ENCODE data around the gene NCCRP1.
"Not testable (repeated sequence)": the region's sequence is repeated elsewhere in the genome, so short reads cannot be mapped to it uniquely, and the experiment has no call there.

The NCCRP1 gene

DNA sequence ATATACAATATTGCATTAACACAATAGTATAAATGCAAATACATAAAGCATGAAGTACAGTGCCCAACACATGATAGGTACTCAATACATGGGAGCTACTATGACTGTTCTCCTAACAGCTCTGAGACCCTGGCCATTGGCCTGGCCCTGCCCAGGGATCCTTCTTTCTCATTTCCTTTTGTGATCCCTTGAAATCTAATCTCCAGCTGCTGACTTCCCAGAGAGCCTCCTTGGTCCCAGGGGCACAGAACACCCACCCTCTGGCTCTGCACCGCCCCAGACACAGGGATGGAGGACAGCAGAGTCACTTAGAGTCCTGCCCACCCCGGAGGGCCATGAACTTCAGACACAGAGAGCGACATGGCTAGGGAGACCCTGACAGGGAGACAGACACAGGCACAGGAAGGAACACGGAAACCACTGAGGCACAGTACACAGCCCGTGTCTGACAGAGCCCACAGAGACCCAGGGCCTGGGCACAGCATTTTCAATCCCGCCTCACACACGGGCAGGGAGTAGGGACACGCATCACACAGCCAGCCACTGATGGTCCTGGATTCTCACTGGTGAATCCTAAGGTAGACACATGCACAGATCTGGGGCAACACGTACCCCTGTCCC, 11.5 kb downstream of the NCCRP1 start:
- DNase-seq (ENCODE audit: low read depth): no peak

DNA sequence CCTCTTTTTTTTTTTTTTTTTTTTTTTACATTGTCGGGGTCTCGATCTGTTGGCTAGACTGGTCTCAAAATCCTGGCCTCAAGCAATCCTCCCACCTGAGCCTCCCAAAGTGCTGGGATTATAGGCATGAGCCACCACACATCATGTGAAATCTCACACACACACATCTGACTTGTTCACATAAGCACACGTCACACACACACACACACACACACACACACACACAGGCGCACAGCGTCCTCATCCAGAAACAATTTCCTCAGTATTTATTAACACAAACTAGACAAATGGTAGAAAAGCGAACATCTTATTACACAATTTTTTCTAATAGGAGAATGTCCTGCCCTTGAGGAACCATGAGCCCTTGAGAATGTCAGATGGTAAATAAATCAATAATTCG, 12.4 kb downstream of the NCCRP1 start:
- no peak for DNase-seq (ENCODE audit: low read depth)

DNA sequence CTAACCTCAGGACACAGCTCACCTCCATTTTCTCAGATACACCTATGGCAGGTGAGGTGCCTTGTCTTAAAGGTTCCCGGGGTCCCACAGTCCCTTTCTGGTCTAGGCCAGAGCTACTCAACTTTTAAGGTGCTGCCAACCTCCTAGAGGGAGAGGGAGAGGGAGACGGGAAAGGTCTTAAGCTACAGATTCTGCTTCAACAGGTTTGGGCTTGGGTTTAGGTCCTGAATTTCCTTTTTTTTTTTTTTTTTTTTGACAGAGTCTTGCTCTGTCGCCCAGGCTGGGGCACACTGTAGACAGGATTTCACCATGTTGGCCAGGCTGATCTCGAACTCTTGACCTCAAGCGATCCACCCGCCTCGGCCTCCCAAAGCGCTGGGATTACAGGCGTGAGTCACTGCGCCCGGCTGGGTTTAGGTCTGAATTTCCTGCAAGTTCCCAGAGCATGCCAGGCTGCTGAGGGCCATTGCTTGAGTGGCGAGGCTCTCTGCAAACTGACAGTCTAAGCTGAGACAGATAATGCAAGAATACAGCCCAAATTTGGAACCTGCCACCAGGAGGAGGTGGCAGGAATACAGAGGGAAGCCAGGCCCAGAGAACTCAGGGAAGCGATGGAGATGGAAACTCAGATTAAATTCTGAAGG, 15.1 kb downstream of the NCCRP1 start:
- peak; percentile 20 for DNase-seq (ENCODE audit: low read depth)

DNA sequence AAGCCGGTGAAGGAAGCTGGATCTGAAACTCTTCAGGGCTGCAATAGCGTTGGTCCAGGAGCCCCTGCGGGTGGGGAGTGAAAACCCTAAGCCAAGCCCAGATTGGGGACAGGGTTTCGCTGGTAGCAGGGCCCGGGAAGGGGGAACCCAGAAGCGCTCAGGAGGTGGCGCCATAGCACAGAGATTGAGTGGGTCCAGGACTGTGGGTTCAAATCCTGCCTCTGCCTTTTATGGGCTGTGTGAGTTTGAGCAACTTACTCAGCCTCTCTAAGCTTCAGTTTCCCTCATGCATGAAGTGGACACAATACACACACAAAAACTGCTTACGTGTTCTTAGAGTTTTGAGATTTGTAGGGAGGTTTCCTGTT, 15.6 kb downstream of the NCCRP1 start:
- DNase-seq (ENCODE audit: low read depth): peak; percentile 7

DNA sequence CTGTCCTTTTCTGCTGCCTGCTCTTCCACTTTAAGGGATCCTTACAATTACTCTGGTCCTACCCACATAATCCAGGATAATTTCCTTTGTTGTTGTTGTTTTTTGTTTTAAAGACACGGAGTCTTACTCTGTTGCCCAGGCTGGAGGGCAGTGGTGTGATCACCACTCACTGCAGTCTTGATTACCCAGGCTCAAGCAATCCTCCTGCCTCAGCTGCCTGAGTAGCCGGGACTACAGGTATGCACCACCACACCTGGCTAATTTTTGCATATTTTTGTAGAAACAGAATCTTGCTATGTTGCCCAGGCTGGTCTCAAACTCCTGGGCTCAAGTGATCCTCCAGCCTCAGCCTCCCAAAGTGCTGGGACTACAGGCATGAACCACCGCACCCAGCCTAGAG, 18.6 kb downstream of the NCCRP1 start:
- DNase-seq (ENCODE audit: low read depth): not testable (repeated sequence)

DNA sequence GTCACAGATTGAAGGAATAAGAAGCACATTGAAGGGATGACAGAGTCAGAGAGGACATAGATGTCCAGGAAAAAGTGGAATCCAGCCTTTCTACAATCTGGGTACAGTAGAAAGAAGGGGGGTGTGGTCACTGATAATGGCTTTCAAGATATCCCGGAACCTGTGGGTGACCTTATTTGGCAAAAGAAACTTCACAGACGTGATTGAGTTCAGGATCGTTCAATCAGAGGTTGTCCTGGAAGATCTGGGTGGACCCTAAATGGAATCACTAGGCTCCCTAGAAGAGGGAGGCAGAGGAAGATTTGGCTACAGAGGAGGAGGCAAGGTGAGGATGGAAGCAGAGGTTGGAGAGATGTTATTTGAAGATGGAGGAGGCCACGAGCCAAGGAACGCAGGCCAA, 20.3 kb downstream of the NCCRP1 start:
- DNase-seq (ENCODE audit: low read depth): no peak

DNA sequence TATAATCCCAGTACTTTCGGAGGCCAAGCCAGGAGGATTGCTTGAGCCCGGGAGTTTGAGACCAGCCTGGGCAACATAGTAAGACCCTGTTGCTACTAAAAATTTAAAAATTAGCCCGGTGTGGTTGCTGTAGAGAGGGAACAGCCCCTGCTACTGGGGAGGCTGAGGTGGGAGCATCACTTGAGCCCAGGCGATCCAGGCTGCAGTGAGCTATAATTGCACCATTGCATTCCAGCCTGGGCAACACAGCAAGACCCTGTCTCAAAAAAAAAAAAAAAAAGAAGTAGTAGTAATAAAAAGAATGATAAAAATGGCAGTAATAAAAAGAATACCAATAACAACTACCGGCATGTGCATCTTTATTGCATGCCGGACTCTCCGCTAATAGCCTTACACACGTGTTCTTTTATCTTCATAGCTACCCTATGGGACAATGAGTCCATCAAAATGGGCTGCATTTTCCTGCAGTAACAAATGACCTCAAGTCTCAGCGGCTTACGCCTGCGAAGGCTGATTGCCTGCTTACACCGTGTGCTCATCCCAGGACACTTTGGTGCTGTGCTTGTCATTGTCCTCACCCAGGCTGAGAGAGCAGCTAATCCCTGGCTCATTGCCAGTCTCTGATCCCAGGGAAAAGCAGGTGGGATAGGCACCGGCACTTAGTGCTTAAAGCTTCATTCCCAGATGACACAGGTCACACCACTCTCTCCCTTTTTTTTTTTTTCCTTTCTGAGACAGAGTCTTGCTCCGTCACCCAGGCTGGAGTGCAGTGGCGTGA, 21.7 kb downstream of the NCCRP1 start:
- no peak for DNase-seq (ENCODE audit: low read depth)

DNA sequence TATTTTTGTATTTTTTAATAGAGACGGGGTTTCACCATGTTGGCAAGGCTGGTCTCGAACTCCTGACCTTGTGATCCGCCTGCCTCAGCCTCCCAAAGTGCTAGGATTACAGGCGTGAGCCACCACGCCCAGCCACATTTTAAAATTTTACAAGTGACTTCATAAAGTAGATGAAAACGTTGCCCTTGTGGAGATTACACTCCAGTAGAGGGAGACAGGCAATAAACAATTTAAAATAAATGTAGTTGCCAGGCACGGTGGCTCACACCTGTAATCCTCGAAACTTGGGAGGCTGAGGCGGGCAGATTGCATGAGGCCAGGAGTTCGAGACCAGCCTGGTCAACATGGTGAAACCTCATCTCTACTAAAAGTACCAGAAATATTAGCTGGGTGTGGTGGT, 22.3 kb downstream of the NCCRP1 start:
- DNase-seq (ENCODE audit: low read depth): not testable (repeated sequence)

DNA sequence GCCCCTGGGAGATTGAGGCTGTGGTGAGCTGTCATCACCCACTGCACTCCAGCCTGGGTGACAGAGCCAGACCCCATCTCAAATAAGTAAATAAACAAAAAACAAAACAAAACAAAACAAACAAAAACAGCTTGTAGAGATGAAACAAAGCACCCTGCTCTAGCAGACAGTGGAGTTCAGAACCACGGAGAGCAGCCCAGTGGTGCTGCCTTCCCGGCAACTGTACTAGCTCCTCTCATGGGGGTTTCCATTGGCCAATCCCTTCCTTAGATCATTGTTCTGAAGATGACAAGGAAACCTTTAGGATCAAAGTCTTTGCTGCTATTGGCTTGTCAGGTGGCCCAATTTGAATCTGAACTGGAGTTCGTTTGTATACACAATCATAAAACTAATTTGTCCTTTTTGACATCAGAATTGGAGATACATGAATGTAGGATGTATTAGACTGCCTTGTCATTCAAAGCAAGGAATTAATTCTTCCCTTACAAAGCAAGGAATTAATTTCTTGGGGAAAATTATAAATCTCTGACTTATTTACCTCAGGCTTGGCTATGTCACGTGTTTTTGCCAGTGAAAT, 27.0 kb downstream of the NCCRP1 start:
- no peak for DNase-seq (ENCODE audit: low read depth)

DNA sequence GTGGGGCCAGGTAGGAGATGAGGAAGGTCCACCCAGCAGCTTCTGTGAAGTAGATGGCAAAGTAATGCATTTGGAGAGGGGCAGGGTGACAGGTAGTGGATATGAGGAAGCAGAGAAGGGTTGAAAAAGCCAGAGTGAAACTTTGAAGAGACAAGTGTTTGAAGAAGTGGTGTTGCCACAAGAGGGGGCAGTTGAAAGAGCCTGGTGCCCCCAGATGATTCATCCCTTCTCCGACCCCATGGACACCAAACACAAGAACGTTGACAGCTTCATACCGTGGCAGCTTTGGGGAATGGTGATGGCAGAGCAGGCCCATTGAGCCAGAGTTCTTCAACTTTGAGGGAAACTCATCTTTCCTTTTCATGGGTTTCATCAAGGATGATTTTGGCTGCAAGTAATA, 28.1 kb downstream of the NCCRP1 start:
- no peak for DNase-seq (ENCODE audit: low read depth)

DNA sequence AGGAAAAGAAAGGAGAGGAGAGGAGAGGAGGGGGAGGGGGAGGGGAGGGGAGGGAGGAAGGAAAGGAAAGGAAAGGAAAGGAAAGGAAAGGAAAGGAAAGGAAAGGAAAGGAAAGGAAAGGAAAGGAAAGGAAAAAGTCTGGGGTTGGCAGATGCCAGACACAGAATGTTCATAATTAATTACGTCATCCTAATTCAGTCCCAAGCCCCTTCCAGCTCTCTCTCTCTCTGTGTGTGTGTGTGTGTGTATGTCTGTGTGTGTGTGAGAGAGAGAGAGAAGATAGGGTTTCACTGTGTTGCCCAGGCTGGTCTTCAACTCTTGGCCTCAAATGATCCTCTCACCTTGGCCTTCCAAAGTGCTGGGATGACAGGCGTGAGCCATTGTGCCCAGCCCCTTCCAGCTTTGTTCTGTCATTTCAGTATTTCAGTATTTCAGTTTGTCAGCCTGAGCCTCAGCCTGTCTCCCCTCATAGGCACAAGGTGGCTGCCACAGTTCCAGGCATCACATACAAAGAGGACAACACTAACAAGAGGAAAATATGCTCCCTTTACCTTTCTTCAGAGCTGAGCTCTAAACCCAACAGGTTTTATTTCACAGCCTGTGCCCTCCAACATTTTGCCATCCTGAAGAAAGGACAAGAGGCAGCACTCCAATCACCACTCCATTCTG, 33.5 kb downstream of the NCCRP1 start:
- no peak for DNase-seq (ENCODE audit: low read depth)

DNA sequence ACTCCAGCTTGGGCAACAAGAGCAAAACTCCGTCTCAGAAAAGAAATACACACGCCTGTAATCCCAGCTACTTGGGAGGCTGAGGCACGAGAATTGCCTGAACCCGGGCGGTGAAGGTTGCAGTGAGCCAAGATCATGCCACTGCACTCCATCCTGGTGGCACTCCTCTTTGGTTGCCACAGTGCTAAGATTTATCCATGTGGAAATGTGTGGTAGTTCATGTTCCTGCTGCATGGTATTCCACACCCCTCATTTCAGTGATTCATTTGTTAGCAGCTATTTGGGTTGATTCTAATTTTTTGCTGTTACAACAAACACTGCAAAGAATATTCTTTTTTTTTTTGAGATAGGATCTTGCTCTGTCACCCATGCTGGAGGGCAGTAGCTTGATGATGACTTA, 35.9 kb downstream of the NCCRP1 start:
- no peak for DNase-seq (ENCODE audit: low read depth)

DNA sequence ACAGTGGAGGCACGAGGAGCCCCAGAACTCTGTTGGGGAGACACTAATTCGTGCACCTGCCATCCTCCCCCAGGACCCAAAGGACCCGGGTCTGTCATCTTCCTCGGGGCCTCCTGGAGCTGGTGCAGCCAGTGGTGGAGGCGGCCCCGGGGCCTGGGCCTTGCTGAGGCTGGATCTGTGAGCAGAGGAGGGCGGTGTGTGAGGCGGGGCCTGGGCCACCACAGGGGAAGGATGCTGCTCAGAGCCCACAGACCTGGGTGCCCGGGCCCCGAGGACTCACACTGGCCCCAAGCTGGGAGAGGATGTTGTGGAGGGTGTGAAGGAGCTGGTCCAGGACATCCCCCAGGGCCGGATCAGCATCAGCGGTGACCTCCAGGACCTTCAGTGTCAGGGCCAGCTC, 39.8 kb downstream of the NCCRP1 start:
- no peak for DNase-seq (ENCODE audit: low read depth)

DNA sequence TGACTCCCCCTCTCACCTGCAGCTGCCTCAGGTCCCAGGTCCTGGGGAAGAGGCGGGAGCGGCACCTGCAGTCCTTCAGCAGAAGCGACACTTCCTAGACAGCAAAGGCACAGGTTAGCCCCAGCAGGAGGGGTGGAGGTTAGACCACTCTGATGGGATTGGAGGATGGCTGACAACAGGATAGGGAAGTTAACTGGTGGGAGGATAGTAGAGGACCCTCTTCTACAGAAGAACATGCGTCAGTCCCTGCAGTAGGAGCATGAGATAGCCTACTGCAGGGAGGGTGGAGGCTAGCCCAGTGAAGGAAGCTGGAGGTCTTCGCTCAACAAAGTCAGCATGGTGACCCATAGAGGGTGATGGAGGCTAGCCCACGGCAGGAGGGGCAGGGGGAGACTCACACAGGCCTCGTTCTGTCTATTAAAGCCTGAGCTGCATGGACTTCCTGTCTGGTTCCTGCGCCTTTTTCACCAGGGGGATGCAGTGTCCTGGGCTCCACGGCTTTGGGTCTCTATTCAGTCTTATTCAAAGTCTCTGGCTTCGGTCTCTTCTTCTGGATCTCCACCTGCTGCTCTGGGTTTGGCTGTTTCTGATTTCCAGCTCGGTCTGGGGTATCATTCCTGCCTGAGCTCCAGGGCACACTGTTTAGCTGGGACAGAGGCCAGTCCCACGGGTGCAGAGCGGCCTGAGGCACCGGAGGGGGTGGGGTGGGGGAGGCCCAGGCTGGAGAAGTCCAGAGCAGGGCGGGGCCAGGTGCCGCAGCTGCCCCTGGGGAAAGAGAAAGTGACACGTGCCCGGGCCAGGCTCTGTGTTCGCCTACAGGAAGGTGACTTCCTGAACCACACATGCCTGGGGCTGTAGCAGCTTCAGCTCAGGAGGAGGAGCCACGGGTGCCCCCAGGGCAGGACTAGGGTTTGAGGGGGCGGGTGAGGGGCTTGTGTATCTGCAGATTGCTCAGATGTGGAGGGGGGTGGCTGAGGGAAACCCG, 40.7 kb downstream of the NCCRP1 start:
- no peak for DNase-seq (ENCODE audit: low read depth)

DNA sequence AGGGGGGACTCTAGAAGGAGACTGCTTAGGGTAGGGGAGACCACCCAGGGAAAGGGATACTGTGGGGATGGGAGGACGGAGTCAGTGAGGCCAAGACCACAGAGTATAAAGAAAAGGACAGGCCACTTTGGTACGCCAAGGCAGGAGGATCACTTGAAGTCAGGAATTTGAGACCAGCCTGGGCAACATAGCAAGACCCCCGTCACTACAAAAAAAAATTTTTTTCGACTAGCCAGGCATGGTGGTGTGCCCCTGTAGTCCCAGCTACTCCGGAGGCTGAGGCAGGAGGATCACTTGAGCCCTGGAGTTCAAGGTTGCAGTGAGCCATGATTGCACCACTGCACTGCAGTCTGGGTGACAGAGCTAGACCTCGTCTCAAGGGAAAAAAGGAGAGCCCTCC, 41.4 kb downstream of the NCCRP1 start:
- DNase-seq (ENCODE audit: low read depth): no peak

DNA sequence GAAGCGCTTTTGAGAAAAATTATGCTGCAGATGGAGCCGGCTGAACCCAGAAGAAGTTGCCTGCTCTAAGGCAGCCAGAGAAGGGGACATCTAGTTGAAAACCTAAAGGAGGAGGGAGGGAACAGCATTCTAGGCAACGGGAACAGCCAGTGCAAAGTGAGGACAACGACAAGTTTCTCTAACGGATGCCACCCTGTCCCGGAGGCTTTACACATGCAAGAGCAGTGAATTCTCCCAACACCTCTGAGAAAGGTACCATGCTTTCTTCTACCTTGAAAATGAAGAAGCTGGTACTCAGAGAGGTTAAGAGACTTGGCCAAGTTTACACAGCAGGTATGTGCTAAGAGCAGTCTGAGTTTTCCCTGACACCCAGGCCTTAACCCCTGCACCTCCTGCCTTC, 42.2 kb downstream of the NCCRP1 start:
- DNase-seq (ENCODE audit: low read depth): no peak

DNA sequence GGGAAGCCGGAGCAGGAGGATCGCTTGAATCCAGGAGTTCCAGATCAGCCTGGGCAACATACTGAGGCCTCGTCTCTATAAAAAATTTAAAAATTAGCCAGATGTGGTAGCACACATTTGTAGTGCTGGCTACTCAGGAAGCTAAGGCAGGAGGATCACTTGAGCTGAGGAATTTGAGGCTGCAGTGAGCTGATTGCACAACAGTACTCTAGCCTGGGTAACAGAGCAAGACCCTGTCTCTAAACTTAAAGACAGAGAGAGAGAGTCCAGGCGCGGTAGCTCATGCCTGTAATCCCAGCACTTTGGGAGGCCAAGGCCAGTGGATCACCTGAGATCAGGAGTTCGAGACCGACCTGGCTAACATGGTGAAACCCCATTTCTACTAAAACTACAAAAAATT, 43.7 kb downstream of the NCCRP1 start:
- no peak for DNase-seq (ENCODE audit: low read depth)

DNA sequence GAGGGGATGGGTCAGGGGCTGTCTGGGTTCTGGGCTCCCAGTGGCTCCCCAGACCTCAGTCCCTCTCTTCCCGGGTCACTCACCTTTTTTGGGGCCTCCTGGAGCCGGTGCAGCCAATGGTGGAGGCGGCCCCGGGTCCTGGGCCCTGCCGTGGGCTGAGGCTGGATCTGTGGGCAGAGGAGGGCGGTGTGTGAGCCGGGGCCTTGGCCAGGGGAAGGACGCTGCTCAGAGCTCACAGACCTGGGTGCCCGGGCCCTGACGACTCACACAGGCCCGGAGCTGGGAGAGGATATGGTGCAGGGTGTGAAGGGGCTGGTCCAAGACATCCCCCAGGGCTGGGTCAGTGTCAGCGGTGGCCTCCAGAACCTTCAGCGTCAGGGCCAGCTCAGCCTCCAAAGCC, 47.0 kb downstream of the NCCRP1 start:
- DNase-seq (ENCODE audit: low read depth): not testable (repeated sequence)

DNA sequence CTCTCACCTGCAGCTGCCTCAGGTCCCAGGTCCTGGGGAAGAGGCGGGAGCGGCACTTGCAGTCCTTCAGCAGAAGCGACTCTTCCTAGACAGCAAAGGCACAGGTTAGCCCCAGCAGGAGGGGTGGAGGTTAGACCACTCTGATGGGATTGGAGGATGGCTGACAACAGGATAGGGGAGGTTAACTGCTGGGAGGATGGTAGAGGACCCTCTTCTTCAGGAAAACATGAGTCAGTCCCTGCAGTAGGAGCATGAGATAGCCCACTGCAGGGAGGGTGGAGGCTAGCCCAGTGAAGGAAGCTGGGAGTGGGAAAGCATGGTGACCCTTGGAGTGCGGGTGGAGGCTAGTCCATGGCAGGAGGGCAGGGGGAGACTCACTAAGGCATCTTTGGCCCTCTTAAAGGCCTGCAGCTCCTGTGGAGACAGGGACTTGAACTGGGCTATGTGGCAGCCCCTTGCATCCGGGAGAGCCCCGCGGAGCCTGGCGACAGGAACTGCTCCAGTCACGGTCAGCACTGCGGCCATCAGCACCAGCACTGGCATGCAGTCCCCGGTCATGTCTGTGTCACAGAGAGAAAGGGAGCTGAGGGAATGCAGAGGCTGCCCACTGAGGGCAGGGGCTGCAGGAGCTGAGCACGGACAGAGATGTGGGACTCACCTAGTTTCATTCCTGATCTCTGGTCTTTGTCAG, 47.8 kb downstream of the NCCRP1 start, which contains the start of gene IFNL3:
Gene IFNL3, minus strand, starts transcription at position 597 of the 691 bp plus-strand sequence. Its CDS starts 39 bp downstream, at position 558.
- DNase-seq (ENCODE audit: low read depth): not testable (repeated sequence)

DNA sequence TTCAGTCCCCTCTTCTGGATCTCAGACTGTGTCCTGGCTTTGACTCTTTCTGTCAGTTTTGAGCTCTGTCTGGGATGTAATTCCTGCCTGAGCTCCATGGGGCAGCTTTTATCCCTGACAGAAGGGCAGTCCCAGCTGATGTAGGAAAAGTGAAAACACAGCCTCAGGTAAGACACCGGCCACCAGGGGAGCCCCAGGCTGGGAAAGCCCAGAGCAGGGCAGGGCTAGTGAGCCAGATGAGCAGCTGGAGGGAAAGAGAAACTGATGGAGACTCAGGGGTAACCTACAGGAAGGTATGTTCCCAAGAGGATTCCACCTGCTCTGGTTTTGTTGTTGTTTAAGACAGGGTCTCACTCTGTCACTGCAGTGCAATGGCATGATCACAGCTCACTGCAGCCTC, 48.4 kb downstream of the NCCRP1 start:
- DNase-seq (ENCODE audit: low read depth): not testable (repeated sequence)

All from HS-27A (cell line).